Suprapubic skin (tissue), 4 donors: ENCODE data around the gene KAT5.

Experiments
- EP300 ChIP-seq: sonication (generic); formaldehyde crosslinking; IDR thresholded peaks from one replicate; pipeline ENCODE4 v1.6.1; 2017; ENCODE audit warnings: antibody characterized with exemption
- POLR2A ChIP-seq, 2 donors: fragments of 450-650 bp; IDR thresholded peaks; one replicate each; pipeline ENCODE4 v1.6.1; 2017; ENCODE audit warnings: antibody characterized with exemption in 2 of 2, mild to moderate bottlenecking in 2 of 2, moderate library complexity in 2 of 2
- POLR2AphosphoS5 ChIP-seq, 3 donors: sonication (generic); formaldehyde crosslinking; IDR thresholded peaks; one replicate each; pipeline ENCODE4 v1.6.1; 2017; ENCODE audit warnings: antibody characterized with exemption in 3 of 3
- TF ChIP-seq, protein P1 (sequence below), 2 donors: fragments of 200-600 bp in 1 of 2; fragments of 450-650 bp in 1 of 2; sonication (generic) in 1 of 2; IDR thresholded peaks; one replicate each; pipeline ENCODE4 v1.5.1; 2016 to 2019; ENCODE audit warnings: antibody characterized with exemption in 2 of 2, mild to moderate bottlenecking in 1 of 2, moderate library complexity in 1 of 2

DNA sequence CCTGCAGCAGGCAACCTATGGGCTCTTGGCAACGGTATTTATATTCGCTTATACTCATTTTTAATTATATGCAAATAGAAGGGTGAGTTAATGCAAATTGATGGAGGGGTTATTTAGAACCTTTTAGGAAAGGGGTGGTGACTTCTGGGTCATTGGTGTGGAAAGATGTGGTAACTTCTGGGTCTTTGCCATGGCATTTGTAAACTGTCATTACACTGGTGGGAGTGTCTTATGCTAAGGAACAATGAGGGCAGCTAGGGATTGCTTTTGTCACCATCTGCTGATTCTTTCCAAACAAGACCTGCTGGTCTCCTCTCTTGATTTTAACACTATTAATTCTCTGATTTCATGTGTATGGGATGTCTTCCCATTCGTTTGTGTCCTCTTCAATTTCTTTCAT lies 11.7 kb upstream of the KAT5 start:
- TF ChIP-seq EP300 (no peak), POLR2A (IDR thresholded peaks at IDR 0.05) (no peak), POLR2AphosphoS5 (IDR thresholded peaks at IDR 0.05) (no peak)
- TF ChIP-seq, protein P1, sequence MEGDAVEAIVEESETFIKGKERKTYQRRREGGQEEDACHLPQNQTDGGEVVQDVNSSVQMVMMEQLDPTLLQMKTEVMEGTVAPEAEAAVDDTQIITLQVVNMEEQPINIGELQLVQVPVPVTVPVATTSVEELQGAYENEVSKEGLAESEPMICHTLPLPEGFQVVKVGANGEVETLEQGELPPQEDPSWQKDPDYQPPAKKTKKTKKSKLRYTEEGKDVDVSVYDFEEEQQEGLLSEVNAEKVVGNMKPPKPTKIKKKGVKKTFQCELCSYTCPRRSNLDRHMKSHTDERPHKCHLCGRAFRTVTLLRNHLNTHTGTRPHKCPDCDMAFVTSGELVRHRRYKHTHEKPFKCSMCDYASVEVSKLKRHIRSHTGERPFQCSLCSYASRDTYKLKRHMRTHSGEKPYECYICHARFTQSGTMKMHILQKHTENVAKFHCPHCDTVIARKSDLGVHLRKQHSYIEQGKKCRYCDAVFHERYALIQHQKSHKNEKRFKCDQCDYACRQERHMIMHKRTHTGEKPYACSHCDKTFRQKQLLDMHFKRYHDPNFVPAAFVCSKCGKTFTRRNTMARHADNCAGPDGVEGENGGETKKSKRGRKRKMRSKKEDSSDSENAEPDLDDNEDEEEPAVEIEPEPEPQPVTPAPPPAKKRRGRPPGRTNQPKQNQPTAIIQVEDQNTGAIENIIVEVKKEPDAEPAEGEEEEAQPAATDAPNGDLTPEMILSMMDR (IDR thresholded peaks at IDR 0.05): no peak
